Endothelial cell (in vitro differentiated cells): Measurements from ENCODE around the gene REXO1. TPM values are rescaled to one million over a fixed set of nuclear protein-coding genes. Genes with fewer than 3 reads are reported as not detected.
A peak's percentile ranks its signal among the peaks of the same experiment; 100 is the strongest.

Experiments
- DNase-seq: peaks from one replicate; pipeline ENCODE4 v3.0.0; 2021; ENCODE audit warnings: low spot score
- H3K27ac Mint-ChIP-seq: one replicate; pipeline ENCODE4 v1.8.0; 2021; ENCODE audit warnings: mixed read lengths, inconsistent platforms; ENCODE audit not compliant: unreplicated experiment
- H3K27me3 Mint-ChIP-seq: one replicate; pipeline ENCODE4 v1.8.0; 2021; ENCODE audit warnings: mild to moderate bottlenecking, moderate library complexity, mixed read lengths, inconsistent platforms; ENCODE audit not compliant: unreplicated experiment
- H3K36me3 Mint-ChIP-seq: one replicate; pipeline ENCODE4 v1.8.0; 2021; ENCODE audit warnings: mild to moderate bottlenecking, low read depth, mixed read lengths, inconsistent platforms; ENCODE audit not compliant: unreplicated experiment
- H3K4me1 Mint-ChIP-seq: one replicate; pipeline ENCODE4 v1.8.0; 2021; ENCODE audit warnings: mild to moderate bottlenecking, mixed read lengths, inconsistent platforms; ENCODE audit not compliant: unreplicated experiment
- H3K4me3 Mint-ChIP-seq: one replicate; pipeline ENCODE4 v1.8.0; 2021; ENCODE audit warnings: mild to moderate bottlenecking, mixed read lengths, inconsistent platforms; ENCODE audit not compliant: unreplicated experiment
- H3K9me3 Mint-ChIP-seq: one replicate; pipeline ENCODE4 v1.8.0; 2021; ENCODE audit warnings: mixed read lengths, inconsistent platforms; ENCODE audit not compliant: unreplicated experiment
- total RNA-seq: library from RNA; stranded (reverse); fragmentation: NEBNext Ultra II Directional; extraction: Animal tissue kit (Norgen Biotek cat#: 25700); gene quantifications from one replicate; pipeline ENCODE4 v1.2.1, GENCODE V29; 2021; ENCODE audit not compliant: unreplicated experiment
- TF ChIP-seq, protein P1 (sequence below): fragments of 200-600 bp; sonication (generic); IDR thresholded peaks from one replicate; pipeline ENCODE4 v1.5.0; 2021; ENCODE audit warnings: antibody characterized with exemption; ENCODE audit not compliant: unreplicated experiment

The REXO1 gene
- total RNA-seq, 1 donor from 2014 or later = 48.1 TPM

DNA sequence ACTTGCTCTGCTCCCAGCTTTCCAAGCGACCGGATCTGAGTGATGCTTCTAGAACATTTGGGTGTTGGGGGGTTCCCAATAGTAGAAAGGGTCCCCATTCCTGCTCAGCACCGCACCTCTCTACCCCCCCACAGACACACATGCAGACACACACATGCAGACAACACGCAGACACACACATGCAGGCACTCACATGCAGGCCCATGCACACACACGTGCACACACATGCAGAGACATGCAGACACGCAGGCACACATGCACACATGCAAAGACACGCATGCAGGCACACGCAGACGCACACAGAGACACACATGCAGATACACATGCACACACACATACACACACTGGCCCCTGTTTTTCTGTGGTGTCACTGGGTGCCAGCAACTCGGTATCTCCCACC, 71.1 kb downstream of the REXO1 start:
- Mint-ChIP-seq H3K9me3 (no peaks in the 10 kb centered on the region), H3K27ac (no peak overlapping the region), H3K4me3 (no peak overlapping the region), H3K4me1 (peaks cover 2% of the 10 kb centered on the region), H3K36me3 (peaks cover 4% of the 10 kb centered on the region), H3K27me3 (peaks cover 24% of the 10 kb centered on the region)
- TF ChIP-seq, protein P1, sequence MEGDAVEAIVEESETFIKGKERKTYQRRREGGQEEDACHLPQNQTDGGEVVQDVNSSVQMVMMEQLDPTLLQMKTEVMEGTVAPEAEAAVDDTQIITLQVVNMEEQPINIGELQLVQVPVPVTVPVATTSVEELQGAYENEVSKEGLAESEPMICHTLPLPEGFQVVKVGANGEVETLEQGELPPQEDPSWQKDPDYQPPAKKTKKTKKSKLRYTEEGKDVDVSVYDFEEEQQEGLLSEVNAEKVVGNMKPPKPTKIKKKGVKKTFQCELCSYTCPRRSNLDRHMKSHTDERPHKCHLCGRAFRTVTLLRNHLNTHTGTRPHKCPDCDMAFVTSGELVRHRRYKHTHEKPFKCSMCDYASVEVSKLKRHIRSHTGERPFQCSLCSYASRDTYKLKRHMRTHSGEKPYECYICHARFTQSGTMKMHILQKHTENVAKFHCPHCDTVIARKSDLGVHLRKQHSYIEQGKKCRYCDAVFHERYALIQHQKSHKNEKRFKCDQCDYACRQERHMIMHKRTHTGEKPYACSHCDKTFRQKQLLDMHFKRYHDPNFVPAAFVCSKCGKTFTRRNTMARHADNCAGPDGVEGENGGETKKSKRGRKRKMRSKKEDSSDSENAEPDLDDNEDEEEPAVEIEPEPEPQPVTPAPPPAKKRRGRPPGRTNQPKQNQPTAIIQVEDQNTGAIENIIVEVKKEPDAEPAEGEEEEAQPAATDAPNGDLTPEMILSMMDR = no peak
- no peak for DNase-seq

DNA sequence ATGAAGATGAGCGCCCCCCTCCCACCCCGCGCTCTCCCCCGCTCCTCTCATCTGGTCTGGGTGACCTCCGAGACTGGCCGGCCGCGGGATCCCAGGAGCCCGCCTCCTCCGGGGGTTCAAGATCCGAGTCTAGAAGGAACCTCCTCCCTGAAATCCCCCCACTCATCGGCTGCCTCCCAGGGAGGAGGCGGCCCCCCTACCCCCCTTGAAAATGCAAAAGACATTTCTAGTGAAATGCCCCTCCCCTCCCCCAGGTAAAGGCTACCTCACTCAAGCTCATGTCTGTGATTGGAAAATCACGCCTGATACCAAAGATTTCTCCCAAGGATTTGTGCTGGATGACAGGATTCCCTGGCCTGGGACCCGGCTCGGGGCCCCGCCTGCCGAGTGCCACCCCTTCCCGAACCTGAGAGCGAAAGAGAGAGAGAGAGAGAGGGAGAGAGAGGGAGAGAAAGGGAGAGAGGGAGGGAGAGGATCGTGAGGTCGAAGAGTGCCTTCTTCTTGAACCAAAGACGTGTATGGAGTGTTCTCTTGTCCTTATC, 71.6 kb downstream of the REXO1 start:
- Mint-ChIP-seq H3K4me3 (no peak overlapping the region), H3K27ac (no peak overlapping the region), H3K36me3 (peaks cover 4% of the 10 kb centered on the region), H3K4me1 (peaks cover 2% of the 10 kb centered on the region), H3K9me3 (no peaks in the 10 kb centered on the region), H3K27me3 (peaks cover 24% of the 10 kb centered on the region)
- TF ChIP-seq, protein P1 = no peak
- DNase-seq = no peak

DNA sequence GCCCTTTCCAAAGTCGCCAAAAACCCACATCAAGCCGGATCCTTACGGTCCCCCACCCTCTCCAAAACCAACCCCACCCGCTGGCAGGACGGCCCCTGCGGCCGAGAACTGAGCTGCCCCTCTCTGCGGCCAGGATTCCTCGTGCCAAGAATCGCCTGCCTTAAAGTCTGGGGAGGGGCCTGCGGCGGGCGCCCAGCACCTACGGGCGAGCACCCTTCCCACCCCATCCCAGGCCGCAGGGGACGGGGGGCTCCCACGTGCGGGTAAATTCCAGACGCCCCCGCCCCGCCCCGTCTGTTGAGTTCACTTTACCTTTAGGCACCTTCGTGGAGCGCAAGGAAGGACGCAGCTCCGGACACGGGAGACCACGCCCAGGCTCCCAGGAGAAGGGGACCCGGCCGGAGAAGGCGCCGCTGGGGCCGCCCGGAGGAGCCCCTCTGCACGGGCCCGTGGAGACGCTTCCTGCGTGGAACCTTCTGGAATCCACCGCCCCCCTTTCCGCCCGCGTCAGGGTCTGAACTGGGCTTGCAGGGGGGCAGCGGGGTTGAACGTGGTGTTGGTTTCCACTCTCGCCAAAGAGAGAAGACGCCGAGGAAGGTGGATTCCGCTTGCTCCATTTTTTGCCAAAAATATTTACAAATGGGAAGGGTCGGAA, 72.2 kb downstream of the REXO1 start:
- Mint-ChIP-seq H3K27me3 (peaks cover 24% of the 10 kb centered on the region), H3K27ac (no peak overlapping the region), H3K4me1 (peaks cover 2% of the 10 kb centered on the region), H3K36me3 (peaks cover 6% of the 10 kb centered on the region), H3K4me3 (no peak overlapping the region), H3K9me3 (no peaks in the 10 kb centered on the region)
- TF ChIP-seq, protein P1 = no peak
- no peak for DNase-seq

DNA sequence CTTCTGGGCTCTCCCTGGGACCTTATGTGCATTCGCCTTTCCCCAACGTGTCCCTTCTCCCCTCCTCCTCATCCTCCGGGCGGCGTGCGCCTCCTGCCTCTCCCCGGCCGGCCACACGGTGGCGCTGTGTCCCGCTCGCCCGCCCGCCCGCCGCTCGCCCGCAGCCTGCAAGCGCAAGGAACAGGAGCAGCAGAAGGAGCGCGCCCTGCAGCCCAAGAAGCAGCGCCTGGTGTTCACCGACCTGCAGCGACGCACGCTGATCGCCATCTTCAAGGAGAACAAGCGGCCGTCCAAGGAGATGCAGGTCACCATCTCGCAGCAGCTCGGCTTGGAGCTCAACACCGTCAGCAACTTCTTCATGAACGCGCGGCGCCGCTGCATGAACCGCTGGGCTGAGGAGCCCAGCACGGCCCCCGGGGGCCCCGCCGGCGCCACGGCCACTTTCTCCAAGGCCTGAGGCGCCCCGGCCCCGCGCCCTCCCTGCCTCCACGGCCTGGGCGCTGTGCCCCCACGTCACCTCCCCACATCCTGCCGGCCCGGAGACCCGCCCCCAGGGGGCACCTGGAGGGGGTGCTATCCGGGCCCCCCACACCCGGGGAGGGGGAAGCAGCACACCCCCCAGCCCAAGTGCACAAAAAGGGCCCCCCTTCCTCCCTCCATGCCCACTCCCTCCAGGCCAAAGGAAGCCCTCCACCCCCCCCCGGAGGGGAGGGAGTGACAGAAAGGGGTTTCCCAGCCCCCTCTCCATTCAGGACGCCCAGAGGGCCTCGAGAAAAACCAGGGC, 73.1 kb downstream of the REXO1 start:
- TF ChIP-seq, protein P1 = peak; percentile 88
- no peak for DNase-seq
- Mint-ChIP-seq H3K4me3 (no peak overlapping the region), H3K27me3 (peaks cover 24% of the 10 kb centered on the region), H3K4me1 (peaks cover 2% of the 10 kb centered on the region), H3K9me3 (no peaks in the 10 kb centered on the region), H3K27ac (no peak overlapping the region), H3K36me3 (peaks cover 12% of the 10 kb centered on the region)

DNA sequence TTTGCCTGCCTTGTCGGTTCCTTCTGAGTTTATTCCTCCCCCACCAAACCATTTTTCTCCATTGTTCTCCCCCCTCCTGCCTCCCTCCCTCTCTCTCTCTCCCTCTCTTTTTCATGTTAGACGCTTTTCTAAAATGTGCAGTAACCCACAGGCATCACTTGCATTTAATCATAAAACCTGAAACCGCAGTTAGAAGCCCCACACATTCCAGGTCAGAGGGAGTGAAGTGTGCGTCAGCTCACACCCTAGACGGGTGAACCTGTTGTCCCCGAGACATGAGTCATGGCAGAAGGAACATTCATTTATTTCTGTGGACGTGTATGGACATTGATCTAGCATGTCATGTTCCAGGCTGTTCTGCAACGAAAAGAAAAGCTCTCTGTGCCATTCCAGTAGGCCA, 75.1 kb downstream of the REXO1 start:
- DNase-seq = no peak
- H3K27ac Mint-ChIP-seq = no peak overlapping the region
- TF ChIP-seq, protein P1 = no peak
- peaks cover 2% of the 10 kb centered on the region for H3K4me1 Mint-ChIP-seq
- H3K4me3 Mint-ChIP-seq = no peak overlapping the region
- H3K36me3 Mint-ChIP-seq = peaks cover 12% of the 10 kb centered on the region
- H3K27me3 Mint-ChIP-seq = peaks cover 22% of the 10 kb centered on the region
- H3K9me3 Mint-ChIP-seq = no peaks in the 10 kb centered on the region
